ENCODE results near the gene FAM193B. TPM values are rescaled to one million over a fixed set of nuclear protein-coding genes. Genes with fewer than 3 reads are reported as not detected.

The FAM193B gene
- total and polyA plus RNA-seq, 2 of the 13 experiments (the other 11 are each of a cell fraction or from before 2014, with no cell fraction given) = 21.2 to 40.9 TPM

GRCh38 chr5:177595026-177595585 lies 40.7 kb upstream of the FAM193B start:
- in situ Hi-C loops (cut with HindIII; ENCODE audit: extremely low pct_ligation_motif_present, low pct_unique_long_range_greater_than_20kb) (no loop called here), intact Hi-C loops (cut with micrococcal nuclease; ENCODE audit: unreplicated experiment) (no loop called here)
- Histone ChIP-seq H4K20me1 (ENCODE audit: insufficient read depth, low read length) (no peaks in the 10 kb centered on the region), H3K36me3 (replicated peaks in 1 of 2; ENCODE audit: control insufficient read depth in 1 of 2, insufficient read depth in 2 of 2, low read length in 2 of 2) (peaks cover 24 to 34% of the 10 kb centered on the region in 2 experiments), H3K9me3 (ENCODE audit: low read length) (no peaks in the 10 kb centered on the region), H3K27ac (ENCODE audit: extremely low read length, insufficient read depth, low read length) (no peak overlapping the region), H3K79me2 (ENCODE audit: insufficient read depth, low read length) (peaks cover 20% of the 10 kb centered on the region), H3K4me1 (ENCODE audit: insufficient read depth, low read length) (peaks cover 32% of the 10 kb centered on the region), H3K4me2 (ENCODE audit: low read depth, low read length) (no peak overlapping the region), H3K4me3 (replicated peaks in 1 of 3; ENCODE audit: insufficient read depth in 1 of 3, low read depth in 2 of 3, low read length in 3 of 3) (no peak overlapping the region), H3K9ac (ENCODE audit: insufficient read depth, low read depth, low read length) (no peak overlapping the region), H2AFZ (ENCODE audit: low read length) (no peak overlapping the region), H3K27me3 (ENCODE audit: control insufficient read depth in 1 of 2, insufficient read depth in 2 of 2, low read length in 2 of 2) (no peaks in the 10 kb centered on the region; a peak in 1 of 5 replicates)
- ChIA-PET CTCF (ENCODE audit: low intra/inter-chr PET ratio, low total read pairs) (no interaction called here), POLR2A (no interaction called here)
- BruUV-seq (replicated peaks) = no TSS peak
- WGBS (ENCODE audit: low lambda C conversion rate) = 94% methylated on average over 6 of the region's 8 CpGs
- DNase-seq (ENCODE audit: low spot score) (no peak), ATAC-seq (no peak), FAIRE-seq (no peak)
- no peak for TF ChIP-seq NFIC (IDR thresholded peaks at IDR 0.05; ENCODE audit: low read length)
- TF ChIP-seq POLR2A (IDR thresholded peaks at IDR 0.05; ENCODE audit: insufficient read depth in 1 of 2, low read depth in 2 of 2, low read length in 2 of 2) = peak in 1 of 2 experiments; percentile 55; a peak in 1 of 4 replicates
- TF ChIP-seq FOXP1 (IDR thresholded peaks at IDR 0.05) = no peak
- no peak for TF ChIP-seq FOXP1 (CRISPR knock-in tag; IDR thresholded peaks at IDR 0.05)
- no peak for TF ChIP-seq ZNF543 (CRISPR knock-in tag; IDR thresholded peaks at IDR 0.05)
- no peak for TF ChIP-seq GZF1 (CRISPR knock-in tag; IDR thresholded peaks at IDR 0.05)

- 100% methylated on average over 4 of the region's 8 CpGs for WGBS (ENCODE audit: low lambda C conversion rate)
- DNase-seq (ENCODE audit: low spot score) (no peak), FAIRE-seq (no peak), ATAC-seq (no peak)
- CTCF ChIA-PET (ENCODE audit: low intra/inter-chr PET ratio, low total read pairs) = no interaction called here
- H3K4me1 ChIP-seq (ENCODE audit: insufficient read depth, low read length) = peaks cover 36% of the 10 kb centered on the region
- H3K27ac ChIP-seq (ENCODE audit: extremely low read length, insufficient read depth, low read length) = no peak overlapping the region
- no peak overlapping the region for H2AFZ ChIP-seq (ENCODE audit: low read length)
- no peak overlapping the region for H3K9ac ChIP-seq (ENCODE audit: insufficient read depth, low read depth, low read length)
- in situ Hi-C loops (cut with HindIII; ENCODE audit: extremely low pct_ligation_motif_present, low pct_unique_long_range_greater_than_20kb) (no loop called here), intact Hi-C loops (cut with micrococcal nuclease; ENCODE audit: unreplicated experiment) (loop anchor here (5.0 kb wide), 1 partner anchor 47 kb away; no protein-coding TSS in a partner anchor)
- H3K9me3 ChIP-seq (ENCODE audit: low read length) = no peaks in the 10 kb centered on the region
- no TSS peak for BruUV-seq (replicated peaks)
- no peak overlapping the region for H3K4me2 ChIP-seq (ENCODE audit: low read depth, low read length)
- POLR2A ChIA-PET = no interaction called here
- no peaks in the 10 kb centered on the region; a peak in 1 of 5 replicates for H3K27me3 ChIP-seq (ENCODE audit: control insufficient read depth in 1 of 2, insufficient read depth in 2 of 2, low read length in 2 of 2)
- no peak overlapping the region for H3K4me3 ChIP-seq (replicated peaks in 1 of 3; ENCODE audit: insufficient read depth in 1 of 3, low read depth in 2 of 3, low read length in 3 of 3)
- no peaks in the 10 kb centered on the region for H4K20me1 ChIP-seq (ENCODE audit: insufficient read depth, low read length)
- peaks cover 20% of the 10 kb centered on the region for H3K79me2 ChIP-seq (ENCODE audit: insufficient read depth, low read length)
- H3K36me3 ChIP-seq (replicated peaks in 1 of 2; ENCODE audit: control insufficient read depth in 1 of 2, insufficient read depth in 2 of 2, low read length in 2 of 2) = peaks cover 24 to 34% of the 10 kb centered on the region in 2 experiments
- TF ChIP-seq SATB2 (CRISPR knock-in tag; IDR thresholded peaks at IDR 0.05) = no peak
- no peak for TF ChIP-seq SP4 (CRISPR knock-in tag; IDR thresholded peaks at IDR 0.05)
- no peak for TF ChIP-seq THYN1 (CRISPR knock-in tag; IDR thresholded peaks at IDR 0.05; ENCODE audit: borderline replicate concordance, low read depth)
- TF ChIP-seq ZNF232 (CRISPR knock-in tag; IDR thresholded peaks at IDR 0.05; ENCODE audit: borderline replicate concordance) = no peak
- TF ChIP-seq ZBTB10 (CRISPR knock-in tag; IDR thresholded peaks at IDR 0.05; ENCODE audit: borderline replicate concordance) = no peak
- TF ChIP-seq NFRKB (IDR thresholded peaks at IDR 0.05) = no peak
- no peak for TF ChIP-seq PTBP1 (IDR thresholded peaks at IDR 0.05; ENCODE audit: low read depth, low read length, poor library complexity, severe bottlenecking)
- no peak for TF ChIP-seq ATF3 (CRISPR knock-in tag; IDR thresholded peaks at IDR 0.05)
- no peak for TF ChIP-seq GMEB2 (CRISPR knock-in tag; IDR thresholded peaks at IDR 0.05; ENCODE audit: low read depth)
- no peak for TF ChIP-seq ZNF782 (CRISPR knock-in tag; IDR thresholded peaks at IDR 0.05; ENCODE audit: borderline replicate concordance)
These were observed 39.7 kb upstream of the FAM193B start for GRCh38 chr5:177594071-177594470.
